Right cardiac atrium (tissue), 5 donors: Measurements from ENCODE around the gene SLC24A2. TPM values are rescaled to one million over a fixed set of nuclear protein-coding genes. Genes with fewer than 3 reads are reported as not detected.

Experiments
- ATAC-seq, 2 donors: fragments of 200-7000 bp; cut with Tn5 transposase; one replicate each; pipeline versions ENCODE4 v1.8.0 to v1.9.1; 2020; ENCODE audit warnings: moderate library complexity in 2 of 2, mild to moderate bottlenecking in 1 of 2
- DNase-seq, 3 donors: peaks; one replicate each; pipeline ENCODE4 v3.0.0-alpha.2; 2020
- H3K27ac ChIP-seq: one replicate; pipeline ENCODE4 v1.5.1; 2013; ENCODE audit warnings: mild to moderate bottlenecking, low read length, control low read depth, moderate library complexity
- H3K27me3 ChIP-seq: one replicate; pipeline ENCODE4 v1.6.1; 2013; ENCODE audit not compliant: control insufficient read depth, insufficient read depth
- H3K4me1 ChIP-seq: one replicate; pipeline ENCODE4 v1.6.1; 2013; ENCODE audit warnings: low read length; ENCODE audit not compliant: control insufficient read depth, insufficient read depth
- H3K4me3 ChIP-seq: one replicate; pipeline ENCODE4 v1.5.1; 2013; ENCODE audit warnings: low read length, control low read depth
- H3K9me3 ChIP-seq: one replicate; pipeline ENCODE4 v1.6.1; 2013; ENCODE audit warnings: low read length; ENCODE audit not compliant: control insufficient read depth
- WGBS: extraction: QIAGEN DNeasy Blood & Tissue Kit; methylation state at CpG from one replicate; pipeline ENCODE4 v1.1.7; 2013; 5-methylcytosine and 5-hydroxymethylcytosine counted together
- intact Hi-C, 4 donors: fragments of 100-400 bp; cut with DNase I; formaldehyde crosslinking; loops; one replicate each; pipeline versions ENCODE4 v1.11.0 to v1.14.0; 2022 to 2023
- polyA plus RNA-seq: library from polyadenylated mRNA; stranded (reverse); fragments of 200-250 nt; gene quantifications from one replicate; pipeline ENCODE4 v1.2.3, GENCODE V29; 2013
- total RNA-seq, 4 donors: library from RNA; stranded (reverse); fragmentation: NEBNext Ultra II Directional; extraction: Animal tissue kit (Norgen Biotek cat#: 25700); gene quantifications; one replicate each; pipeline ENCODE4 v1.2.1, GENCODE V29; 2021
- donor health status: healthy with polysubstance abuse.
- donor health status: DM: no; HTN: yes; CAD: no.
- donor health status: DM: no; HTN: no; CAD: no.
- donor health status: DM: no; HTN: yes; CAD: no; lungs with severe emphysema.
- donor health status: DM: yes; HTN: yes; CAD: no.

SLC24A2 gene
- total and polyA plus RNA-seq, 5 donors, result not detected

GRCh38 chr9:19757745-19758144, 31.1 kb downstream of the SLC24A2 start:
- Histone ChIP-seq H3K9me3 (no peaks in the 10 kb centered on the region), H3K27me3 (no peaks in the 10 kb centered on the region), H3K4me3 (no peak overlapping the region), H3K27ac (no peak overlapping the region), H3K4me1 (no peaks in the 10 kb centered on the region)
- no peak for ATAC-seq
- no peak for DNase-seq
- intact Hi-C loops, result no loop called here

GRCh38 chr9:19754921-19755320, 33.9 kb downstream of the SLC24A2 start:
- Histone ChIP-seq H3K27me3 (no peaks in the 10 kb centered on the region), H3K4me3 (no peak overlapping the region), H3K27ac (no peak overlapping the region), H3K4me1 (no peaks in the 10 kb centered on the region), H3K9me3 (no peaks in the 10 kb centered on the region)
- intact Hi-C loops, result no loop called here
- DNase-seq, result no peak
- WGBS, result 82% methylated on average over 2 of the region's 2 CpGs
- no peak for ATAC-seq

- Histone ChIP-seq H3K4me1 (no peaks in the 10 kb centered on the region), H3K9me3 (no peaks in the 10 kb centered on the region), H3K27ac (no peak overlapping the region), H3K27me3 (no peaks in the 10 kb centered on the region), H3K4me3 (no peak overlapping the region)
- ATAC-seq, result no peak
- no peak for DNase-seq
- intact Hi-C loops, result no loop called here
- WGBS, result 34% methylated on average over 4 of the region's 4 CpGs
Measured at GRCh38 chr9:19748278-19749126, 40.3 kb downstream of the SLC24A2 start.

GRCh38 chr9:19746223-19746622, 42.6 kb downstream of the SLC24A2 start:
- 91% methylated on average over 2 of the region's 2 CpGs for WGBS
- no peak for DNase-seq
- no peaks in the 10 kb centered on the region for H3K27me3 ChIP-seq
- no peaks in the 10 kb centered on the region for H3K4me1 ChIP-seq
- no peak overlapping the region for H3K4me3 ChIP-seq
- intact Hi-C loops, result no loop called here
- no peak for ATAC-seq
- no peak overlapping the region for H3K27ac ChIP-seq
- no peaks in the 10 kb centered on the region for H3K9me3 ChIP-seq

- Histone ChIP-seq H3K27ac (no peak overlapping the region), H3K27me3 (no peaks in the 10 kb centered on the region), H3K4me3 (no peak overlapping the region), H3K4me1 (no peaks in the 10 kb centered on the region), H3K9me3 (no peaks in the 10 kb centered on the region)
- intact Hi-C loops, result no loop called here
- ATAC-seq (no peak), DNase-seq (no peak)
- WGBS, result 63% methylated on average over 4 of the region's 4 CpGs
Measured at GRCh38 chr9:19741178-19741577, 47.7 kb downstream of the SLC24A2 start.
